ENCODE measurements around the gene ABCA5.

Gene ABCA5, protein sequence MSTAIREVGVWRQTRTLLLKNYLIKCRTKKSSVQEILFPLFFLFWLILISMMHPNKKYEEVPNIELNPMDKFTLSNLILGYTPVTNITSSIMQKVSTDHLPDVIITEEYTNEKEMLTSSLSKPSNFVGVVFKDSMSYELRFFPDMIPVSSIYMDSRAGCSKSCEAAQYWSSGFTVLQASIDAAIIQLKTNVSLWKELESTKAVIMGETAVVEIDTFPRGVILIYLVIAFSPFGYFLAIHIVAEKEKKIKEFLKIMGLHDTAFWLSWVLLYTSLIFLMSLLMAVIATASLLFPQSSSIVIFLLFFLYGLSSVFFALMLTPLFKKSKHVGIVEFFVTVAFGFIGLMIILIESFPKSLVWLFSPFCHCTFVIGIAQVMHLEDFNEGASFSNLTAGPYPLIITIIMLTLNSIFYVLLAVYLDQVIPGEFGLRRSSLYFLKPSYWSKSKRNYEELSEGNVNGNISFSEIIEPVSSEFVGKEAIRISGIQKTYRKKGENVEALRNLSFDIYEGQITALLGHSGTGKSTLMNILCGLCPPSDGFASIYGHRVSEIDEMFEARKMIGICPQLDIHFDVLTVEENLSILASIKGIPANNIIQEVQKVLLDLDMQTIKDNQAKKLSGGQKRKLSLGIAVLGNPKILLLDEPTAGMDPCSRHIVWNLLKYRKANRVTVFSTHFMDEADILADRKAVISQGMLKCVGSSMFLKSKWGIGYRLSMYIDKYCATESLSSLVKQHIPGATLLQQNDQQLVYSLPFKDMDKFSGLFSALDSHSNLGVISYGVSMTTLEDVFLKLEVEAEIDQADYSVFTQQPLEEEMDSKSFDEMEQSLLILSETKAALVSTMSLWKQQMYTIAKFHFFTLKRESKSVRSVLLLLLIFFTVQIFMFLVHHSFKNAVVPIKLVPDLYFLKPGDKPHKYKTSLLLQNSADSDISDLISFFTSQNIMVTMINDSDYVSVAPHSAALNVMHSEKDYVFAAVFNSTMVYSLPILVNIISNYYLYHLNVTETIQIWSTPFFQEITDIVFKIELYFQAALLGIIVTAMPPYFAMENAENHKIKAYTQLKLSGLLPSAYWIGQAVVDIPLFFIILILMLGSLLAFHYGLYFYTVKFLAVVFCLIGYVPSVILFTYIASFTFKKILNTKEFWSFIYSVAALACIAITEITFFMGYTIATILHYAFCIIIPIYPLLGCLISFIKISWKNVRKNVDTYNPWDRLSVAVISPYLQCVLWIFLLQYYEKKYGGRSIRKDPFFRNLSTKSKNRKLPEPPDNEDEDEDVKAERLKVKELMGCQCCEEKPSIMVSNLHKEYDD (N-terminal part only)
- total RNA-seq = 55.0 to 62.5 reads per million in 2 donors

DNA sequence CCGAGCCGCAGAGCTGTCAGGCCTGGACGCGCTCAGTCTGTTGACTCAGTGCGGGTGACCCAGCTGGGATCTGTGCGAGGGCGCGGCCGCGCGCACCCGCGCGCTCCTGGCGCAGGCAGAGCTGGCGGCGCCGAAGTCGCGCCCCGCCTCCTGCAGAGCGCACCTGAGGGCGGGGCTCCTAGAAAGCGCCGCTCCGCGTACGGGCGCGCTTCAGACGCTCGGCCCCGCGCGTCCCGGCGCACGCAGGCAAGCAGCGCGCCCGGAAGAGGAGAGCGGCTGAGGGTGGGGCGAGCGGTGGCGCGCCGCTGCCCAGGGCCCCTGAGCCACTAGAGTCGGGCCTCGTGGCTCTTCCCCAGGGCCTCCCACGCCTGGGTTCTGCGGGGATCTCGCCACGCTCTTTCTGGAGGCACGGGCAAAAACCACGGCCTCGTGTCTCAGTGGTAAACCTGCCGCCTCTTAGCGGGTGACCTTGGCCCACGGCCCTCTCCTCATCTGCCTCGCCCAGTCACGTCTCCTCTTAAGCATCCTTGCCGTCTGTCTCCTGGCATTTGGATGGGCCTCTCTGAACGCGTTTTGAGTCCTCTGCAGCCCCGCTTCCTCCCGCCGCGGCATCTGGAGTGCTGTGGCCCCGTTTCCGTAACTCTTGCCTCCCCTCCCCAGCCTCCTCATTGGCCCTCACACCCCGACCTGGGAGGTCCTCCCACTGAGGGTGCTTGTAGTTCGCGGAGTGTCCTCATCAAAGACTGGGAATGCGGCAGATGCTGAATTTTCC, at the start of gene ABCA5:
TSS of gene ABCA5 (minus strand) at position 74 of the 772 bp plus-strand sequence. CDS start 12,718 bp downstream, outside the sequence.
- DNase-seq = peak; percentile 77

DNA sequence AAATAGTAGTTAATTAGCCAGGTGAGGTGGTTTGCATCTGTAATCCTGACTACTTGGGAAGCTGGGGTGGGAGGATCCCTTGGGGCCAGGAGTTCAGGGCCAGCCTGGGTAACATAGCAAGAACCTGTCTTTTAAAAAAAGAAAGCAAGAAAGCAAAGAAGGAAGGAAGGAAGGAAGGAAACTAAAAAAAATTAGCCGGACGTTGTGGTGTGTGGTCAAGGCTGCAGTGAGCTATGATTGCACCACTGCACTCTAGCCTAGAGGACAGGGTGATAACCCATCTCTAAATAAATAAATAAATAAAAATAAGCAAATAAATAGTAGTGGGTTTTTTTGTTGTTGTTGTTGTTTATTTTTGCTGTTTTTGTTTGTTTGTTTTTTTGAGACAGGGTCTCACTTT, 48.3 kb upstream of the ABCA5 start:
- DNase-seq = no peak

DNA sequence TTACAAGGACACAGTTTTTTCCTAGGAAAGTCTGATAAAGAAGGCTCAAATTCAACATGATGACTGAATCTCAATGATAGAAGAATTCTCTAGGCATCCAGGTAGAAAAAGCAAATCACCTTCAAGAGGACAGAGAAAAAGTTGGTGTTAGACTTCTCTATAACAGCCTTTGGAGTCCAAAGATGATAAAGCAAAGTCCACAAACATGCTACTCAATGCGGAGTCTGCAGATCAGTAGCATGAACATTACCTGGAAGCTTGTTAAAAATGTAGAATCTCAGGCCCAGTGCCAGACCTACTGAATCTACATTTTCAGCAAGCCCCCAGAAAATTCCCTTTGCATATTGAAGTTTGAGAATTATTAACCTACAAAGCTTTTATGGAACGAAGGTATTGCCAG, 46.1 kb upstream of the ABCA5 start:
- DNase-seq = no peak

DNA sequence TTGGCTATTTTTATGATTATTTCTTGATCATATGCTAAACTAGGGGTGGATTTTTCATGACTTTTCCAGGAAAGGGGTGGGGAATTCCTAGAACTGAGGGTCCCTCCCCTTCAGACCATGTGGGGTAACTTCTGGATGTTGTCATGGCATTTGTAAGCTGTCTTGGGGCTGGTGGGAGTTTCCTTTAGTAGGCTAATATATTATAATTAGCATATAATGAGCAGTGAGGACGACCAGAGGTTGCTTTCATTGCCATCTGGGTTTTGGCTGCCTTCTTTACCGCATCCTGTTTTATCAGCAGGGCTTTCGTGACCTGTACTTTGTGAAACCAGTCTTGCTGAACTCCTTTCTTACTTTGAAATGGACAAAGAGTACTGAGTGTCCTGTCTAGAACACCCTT, 40.4 kb upstream of the ABCA5 start:
- DNase-seq = no peak

DNA sequence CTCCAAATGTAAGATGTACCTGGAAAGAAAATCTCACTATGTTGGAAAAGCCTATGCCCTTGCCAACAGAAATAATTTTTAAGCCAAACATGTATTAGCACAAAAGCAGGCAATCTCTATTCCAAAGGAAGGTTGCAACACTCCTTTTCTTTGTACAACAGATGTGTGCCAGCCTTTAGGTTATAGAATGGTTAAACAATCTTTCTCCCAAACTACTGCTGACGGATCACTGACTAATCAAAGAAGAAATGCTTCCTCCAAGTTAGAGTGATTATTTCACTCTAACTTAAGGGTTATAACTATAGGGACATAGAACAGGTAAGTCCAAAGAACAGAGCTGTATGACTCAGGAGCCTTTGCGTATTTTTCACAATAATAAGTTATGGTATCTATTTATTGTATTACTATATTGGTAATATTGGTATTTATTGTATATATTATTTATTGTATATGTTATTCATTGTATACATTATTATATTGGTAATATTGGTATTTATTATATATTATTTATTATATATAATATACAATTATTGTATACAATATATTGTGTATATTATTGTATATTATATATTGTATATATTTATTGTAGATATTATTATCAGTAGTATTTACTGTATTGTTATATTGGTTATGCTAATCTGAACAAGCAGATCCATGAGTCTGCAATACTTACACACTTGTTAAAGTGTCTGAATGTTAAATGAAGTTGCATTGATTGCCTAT, 36.7 kb upstream of the ABCA5 start:
- DNase-seq = no peak

DNA sequence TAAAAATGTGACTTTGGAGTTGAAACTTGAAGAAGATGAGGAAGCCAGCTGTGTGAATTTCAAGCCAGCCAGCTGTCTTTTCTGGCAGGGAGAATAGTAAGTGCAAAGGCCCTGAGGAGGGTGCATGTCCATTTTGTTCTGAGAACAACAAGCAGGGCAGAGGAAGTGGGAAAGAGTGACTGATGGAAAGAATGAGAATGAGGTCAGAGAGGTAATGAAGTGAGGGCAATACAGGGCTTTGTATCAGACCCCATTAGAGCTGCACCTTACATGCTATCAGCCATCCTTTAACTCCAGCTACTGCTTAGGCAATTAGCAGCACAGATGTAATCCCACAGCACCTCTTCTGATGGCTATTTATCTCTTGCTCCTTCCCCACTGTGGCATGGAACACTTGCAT, 34.2 kb upstream of the ABCA5 start:
- DNase-seq = no peak

DNA sequence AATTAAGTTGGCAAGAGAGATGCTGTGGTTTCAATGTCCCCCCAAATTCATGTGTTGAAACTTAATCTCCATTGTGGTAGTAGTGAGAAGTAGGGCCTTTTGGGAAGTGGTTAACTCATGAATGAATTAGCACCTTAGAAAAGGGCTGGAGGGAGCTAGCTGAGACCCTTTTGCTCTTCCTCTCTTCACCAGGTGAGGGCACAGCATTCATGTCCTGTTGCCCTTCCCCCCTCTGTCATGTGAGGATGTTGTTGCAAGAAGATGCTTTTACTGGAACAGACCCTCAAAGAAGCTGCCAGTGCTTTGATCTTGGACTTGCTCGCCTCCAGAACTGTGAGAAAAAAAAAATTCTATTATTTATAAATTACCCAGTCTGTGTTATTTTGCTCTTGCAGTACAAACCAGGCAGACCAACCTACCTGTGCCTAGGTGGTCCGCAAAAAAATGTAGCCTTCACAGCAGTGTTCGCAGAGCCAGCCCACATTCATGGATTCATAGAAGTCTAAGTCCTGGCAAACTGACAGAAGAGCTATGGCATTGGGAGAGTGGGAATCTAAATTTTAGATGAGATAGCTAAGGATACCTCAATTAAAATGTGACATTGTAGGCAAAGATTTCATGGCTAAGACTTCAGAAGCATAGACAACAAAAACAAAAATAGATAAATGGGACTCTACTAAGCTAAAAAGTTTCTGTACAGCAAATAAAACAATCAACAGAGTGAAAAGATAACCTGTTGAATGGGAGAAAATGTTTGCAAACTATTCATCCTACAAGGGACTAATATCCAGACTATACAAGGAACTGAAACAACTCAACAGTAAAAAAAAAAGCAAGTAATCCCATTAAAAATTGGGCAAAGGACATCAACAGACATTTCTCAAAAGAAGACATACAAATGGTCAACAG, 32.0 kb upstream of the ABCA5 start:
- DNase-seq = no peak

DNA sequence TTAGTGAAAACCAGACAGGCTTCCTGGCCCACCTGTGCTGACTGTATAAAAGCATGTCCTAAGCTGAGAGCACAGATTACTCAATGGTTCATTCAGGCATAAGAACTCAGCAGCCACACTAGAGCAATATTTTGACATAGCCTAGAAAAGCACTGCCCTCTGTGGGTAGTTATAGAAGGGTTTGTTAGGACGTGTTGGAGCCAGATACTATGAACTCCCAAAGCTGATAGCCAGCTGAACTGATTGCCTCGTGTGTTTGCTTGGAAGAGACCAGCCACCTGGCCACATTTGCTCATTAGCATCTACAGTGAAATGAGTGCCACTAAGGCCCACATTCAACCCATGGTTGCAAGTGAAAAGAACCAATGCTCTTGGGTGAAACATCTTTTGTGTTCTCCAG, 30.8 kb upstream of the ABCA5 start:
- no peak for DNase-seq

DNA sequence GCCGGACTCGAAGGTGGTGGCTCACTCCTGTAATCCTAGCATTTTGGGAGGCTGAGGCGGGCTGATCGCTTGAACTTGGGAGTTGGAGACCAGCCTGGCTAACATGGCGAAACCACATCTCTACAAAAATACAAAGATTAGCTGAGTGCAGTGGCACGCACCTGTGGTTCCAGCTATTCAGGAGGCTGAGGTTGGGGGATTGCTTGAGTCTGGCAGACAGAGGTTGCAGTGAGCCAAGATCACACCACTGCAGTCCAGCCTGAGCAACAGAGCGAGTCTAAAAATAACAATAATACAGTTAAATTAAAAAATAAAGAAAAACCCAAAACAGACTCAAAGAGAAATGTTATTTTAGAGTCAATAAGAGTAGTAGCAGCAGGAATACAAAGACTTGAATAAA, 29.7 kb upstream of the ABCA5 start:
- no peak for DNase-seq

DNA sequence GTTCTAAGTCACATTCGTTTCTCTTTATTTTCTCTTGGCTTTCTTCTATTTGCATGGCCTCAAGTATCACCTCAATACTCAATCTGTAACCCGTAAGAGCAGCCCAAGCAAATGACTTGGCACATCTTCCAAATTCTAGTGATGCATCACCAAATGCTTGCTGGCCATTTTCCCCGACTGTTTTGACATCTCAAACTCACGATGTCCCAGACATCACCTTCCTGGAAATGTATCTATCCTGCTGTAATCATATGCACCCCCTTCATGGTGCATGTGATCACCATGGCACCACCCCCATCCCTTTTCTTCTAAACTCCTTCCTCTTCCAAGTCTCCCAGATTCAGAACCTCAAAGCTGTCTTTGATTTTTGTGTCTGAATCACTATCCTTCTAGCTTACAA, 24.0 kb upstream of the ABCA5 start:
- no peak for DNase-seq

DNA sequence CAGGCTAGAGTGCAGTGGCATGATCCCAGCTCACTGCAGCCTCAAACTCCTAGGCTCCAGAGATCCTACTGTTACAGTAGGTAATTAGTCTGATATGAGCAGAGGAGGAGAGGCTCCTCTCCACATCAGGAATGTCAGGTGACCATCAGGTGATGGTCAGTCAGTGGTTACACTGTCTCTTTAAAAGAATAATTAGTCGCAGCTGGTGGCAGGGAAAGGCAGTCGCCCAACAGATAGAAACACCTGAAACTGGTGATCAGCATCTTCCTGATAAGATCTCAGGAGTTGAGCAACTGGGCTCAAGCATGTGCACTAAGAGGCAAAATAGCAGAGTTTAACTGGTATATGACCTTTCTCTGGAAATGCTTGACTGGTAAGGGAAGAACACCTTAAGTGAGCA, 21.5 kb upstream of the ABCA5 start:
- DNase-seq = no peak

DNA sequence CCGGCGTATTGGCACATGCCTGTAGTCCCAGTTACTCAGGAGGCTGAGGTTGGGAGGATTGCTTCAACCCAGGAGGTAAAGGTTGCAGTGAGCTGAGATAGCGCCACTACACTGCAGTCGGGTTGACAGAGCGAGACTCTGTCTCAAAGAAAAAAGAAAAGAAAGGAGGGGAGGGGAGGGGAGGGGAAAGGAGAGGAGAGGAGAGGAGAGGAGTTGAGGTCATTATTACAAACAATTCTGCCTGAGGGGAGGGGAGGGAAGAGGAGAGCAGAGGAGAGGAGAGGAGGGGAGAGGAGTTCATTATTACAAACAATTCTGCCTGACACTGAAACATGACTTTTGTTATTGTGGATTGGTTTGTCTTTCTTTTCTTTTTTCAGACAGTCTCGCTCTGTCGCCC, 19.8 kb upstream of the ABCA5 start:
- no peak for DNase-seq

DNA sequence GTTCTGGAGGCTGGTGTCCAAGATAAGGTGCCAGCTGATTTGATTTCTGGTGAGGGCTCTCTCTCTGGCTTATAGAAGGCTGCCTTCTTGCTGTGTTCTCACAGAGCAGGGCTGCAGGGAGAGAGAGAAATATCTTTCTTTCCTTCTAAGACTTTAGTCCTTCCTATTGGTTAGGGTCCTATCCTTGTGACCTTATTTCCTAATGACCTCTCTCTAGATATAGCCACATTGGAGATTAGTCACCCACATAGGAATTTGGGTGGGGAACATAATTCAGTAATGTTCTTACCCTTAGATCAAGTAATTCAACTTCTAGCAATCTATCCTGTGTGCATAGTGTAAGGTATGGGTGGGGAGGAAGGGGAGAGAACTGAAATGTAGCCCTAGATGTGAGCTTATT, 18.0 kb upstream of the ABCA5 start:
- DNase-seq = no peak

DNA sequence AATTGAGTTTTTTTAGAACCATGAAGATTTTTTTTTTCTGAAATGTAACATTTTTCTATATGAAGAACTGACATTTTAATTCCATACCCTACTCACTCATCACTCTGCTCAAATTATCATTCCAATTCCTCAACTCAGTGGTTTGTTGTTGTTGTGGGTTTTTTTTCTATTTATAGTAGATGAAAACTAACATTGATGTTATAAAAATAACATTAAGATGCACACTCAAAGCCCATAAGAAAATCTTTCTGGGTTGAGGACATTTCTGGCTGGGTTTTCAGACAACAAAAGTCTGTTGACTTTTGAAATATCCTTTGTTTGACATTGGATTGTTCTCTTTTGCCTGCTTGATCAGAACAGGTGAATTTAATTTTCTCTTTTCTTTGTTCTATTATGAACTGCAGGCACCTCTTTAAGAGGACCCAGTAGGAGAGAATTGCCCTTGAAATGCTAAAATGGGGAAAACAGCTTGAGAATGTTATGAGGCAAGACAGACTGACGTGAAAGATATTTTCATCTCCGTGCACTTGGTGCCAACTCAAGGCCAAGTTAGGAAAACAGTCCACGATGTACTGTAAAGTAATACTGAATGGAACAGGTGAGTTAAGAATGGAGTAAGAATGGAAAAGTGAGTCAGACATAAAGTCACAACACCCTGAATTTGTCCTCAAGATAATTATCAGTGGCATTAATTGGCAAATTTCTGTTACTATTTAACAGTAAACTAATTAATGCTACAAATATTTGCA, 16.1 kb upstream of the ABCA5 start:
- no peak for DNase-seq

DNA sequence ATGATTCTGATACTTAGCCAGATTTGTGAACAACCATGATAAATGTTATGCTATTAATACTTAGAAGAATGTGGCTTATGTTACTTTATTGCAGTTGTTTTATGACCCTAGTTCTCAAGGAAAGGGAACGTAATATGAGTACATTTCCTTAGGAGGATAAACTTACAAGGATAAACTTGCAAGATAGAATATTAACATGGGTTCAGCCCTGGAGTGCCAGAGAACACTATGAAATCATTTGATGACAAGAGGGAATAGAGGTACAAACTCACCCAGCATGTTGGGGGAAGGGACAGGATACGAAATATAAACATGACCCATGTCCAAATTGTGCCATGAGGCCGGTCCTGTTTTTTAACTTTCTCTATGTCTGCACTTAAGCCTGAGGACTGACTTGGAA, 13.0 kb upstream of the ABCA5 start:
- no peak for DNase-seq

DNA sequence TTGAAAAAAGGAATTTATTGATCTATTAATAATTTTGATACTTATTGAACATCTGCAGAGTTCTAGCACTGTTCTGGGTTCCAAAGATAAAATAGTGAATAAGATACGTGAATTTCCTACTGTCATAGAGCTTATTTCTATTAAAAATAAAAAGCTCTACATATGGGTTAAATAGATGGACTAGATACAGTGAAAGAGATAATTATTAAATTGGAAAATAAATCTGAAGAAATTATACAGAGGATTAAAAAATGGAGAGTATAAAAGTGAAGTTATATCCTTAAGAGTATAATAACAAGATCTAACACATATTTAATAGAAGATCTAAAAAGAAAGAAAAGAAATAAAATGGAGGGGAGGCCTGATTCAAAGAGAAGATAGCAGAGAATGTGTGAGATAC, 10.1 kb upstream of the ABCA5 start:
- DNase-seq = no peak

DNA sequence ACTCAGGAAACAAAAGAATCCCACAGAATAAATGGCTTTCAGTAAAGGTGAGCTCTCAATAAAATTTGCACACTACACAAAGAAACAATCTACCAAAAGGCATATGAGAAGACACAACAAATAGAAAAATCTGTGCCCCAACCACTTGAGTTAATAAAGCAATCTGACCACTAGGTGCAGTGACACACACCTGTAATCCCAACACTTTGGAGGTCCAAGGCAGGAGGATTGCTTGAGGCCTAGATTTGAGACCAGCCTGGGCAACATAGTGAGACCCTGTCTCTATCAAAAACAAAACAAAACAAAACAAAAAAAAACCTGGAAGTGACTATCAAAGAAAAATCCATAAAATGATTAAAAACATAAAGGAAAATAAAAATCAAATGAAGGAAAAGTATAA, 9.6 kb upstream of the ABCA5 start:
- DNase-seq = no peak

DNA sequence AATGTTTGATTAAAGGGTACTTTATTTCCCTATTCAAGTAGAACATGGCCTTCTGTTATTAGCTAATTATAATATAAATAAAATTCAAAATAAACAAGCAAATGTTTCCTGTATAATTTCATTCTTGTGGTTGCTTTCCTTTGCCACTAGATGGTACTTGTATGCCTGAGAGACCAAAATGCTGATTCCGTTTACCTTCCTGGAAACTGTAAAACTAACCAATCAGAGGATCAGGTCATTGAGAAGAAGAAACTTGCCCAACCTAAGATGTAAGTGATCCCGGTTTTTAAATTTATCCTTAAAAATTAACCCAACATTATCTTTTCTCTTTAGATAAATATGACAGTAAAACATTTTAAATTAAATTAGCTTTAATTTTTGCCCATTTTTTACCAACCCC, 8.1 kb upstream of the ABCA5 start:
- DNase-seq = no peak

DNA sequence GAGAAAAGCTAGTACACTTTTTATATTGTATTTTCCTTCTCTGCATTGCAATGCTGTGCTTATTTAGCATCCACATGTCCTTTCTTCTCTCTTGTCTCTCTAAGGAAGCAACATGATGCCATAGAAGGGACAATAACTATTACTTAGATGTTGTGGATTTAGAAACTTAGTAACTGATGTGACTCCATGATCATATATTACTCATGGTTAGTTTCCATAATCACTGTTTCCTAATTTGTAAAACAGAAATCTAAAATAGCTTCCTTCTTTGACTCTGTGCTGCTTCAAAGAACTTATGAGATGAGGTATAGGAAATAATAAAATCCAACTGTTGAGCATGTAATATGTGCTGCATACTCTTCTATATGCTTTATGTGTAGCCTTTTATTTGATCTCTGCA, 6.6 kb upstream of the ABCA5 start:
- no peak for DNase-seq

DNA sequence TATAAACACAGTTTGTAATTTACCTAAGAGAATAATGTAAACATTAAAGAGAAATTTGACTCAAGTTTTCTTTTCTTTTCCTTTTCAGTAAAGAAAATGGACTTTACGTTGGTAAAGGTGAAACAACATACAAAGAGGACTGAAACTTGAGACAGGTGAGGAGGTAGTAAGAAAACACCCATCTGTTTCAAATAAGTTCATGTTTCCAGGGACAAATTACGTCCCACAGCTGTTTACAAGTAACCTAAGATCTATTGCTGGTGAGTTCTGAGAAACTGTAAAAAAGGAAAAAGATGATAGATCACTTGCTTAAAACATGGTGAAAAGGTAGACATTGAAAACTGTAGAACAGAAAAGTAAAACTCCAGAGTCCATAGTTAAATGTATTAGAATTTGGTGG, 4.8 kb upstream of the ABCA5 start:
- DNase-seq = no peak
